NCI-H2227 treated with DMSO at 0.1 percent for 48 hours (cell line): ENCODE results near the gene HERPUD1.

Source experiments
- DNase-seq: peaks from one replicate; lab custom pipeline; 2025; lab: John Stamatoyannopoulos, UW

The HERPUD1 gene

DNA sequence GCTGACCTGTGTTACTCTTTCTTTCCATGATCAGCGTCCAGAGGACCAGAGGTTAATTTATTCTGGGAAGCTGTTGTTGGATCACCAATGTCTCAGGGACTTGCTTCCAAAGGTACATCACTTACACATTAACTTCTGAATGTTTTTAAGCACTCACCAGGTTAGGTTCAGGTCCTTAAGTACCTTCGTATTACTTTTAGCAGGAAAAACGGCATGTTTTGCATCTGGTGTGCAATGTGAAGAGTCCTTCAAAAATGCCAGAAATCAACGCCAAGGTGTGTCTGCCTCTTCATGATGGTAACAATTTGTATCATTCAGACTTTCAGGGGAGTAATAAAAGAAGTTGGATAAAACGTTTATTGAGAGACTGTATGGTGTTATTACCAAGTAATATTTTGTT, 3.3 kb downstream of the HERPUD1 start:
- no peak for DNase-seq

DNA sequence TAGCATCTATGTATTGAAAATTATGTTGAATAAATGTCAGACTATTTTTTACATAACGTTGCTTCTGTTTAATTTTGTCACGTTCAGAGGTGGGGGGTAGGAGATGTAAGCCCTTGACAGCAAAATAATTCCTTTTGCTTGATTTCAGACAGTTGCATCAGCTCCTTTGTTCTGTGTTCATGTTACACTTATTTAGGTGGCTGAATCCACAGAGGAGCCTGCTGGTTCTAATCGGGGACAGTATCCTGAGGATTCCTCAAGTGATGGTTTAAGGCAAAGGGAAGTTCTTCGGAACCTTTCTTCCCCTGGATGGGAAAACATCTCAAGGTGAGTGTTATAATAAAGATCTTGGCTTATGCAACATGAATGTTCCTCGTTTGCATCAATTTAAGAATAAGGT, 4.5 kb downstream of the HERPUD1 start:
- DNase-seq = no peak

DNA sequence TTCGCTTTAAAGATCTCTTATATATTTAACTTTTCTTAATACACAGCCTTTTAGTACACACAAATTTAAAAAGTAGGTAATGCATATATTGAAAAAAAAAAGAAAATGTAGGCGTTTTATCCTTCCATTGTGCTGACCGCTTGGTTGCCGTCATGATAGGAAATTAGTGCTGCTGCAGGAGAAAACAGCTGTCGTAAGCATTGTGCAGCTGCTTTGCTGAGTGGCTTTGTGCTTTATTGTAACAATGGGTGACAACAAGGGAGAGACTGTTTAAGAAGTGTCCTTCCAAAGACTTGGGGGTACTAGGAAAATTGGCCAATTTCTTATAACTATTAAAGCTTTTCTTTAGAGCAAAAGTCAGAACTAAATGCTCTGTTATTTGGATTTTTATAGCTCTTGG, 5.0 kb downstream of the HERPUD1 start:
- DNase-seq = no peak

DNA sequence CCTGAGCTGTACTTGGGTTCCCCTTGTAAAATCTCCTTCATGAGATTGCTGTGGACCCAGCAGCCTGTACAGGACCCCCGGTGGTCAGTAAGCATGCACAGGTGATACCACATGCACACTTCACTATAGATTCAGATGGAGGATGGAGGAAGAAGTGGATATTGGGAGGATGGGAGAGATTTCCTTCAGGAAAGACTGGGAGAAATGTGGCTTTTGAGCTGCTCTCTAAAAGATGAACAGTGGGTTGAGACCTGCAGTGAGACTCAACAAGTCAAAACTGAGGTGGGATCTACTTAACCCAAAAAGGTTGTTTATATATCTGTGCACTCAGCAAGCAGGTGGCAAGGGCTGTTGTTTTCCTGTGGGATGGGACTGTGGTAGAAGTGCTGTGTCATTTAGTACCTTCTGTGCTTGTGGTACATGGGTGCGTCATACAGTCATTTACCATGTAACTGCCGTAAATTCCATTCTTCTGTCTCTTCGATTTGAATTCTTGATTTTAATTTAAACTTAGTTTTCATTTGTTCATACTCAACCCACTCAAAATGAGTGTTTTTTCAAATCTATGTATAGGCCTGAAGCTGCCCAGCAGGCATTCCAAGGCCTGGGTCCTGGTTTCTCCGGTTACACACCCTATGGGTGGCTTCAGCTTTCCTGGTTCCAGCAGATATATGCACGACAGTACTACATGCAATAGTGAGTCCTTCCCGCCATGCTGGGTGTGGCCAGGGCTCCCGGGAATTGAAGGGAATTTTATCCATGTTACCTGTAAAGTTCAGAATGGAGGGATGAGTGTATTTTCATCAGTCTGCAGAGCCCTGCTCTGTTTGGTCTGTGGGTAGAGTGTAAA, 6.9 kb downstream of the HERPUD1 start:
- no peak for DNase-seq

DNA sequence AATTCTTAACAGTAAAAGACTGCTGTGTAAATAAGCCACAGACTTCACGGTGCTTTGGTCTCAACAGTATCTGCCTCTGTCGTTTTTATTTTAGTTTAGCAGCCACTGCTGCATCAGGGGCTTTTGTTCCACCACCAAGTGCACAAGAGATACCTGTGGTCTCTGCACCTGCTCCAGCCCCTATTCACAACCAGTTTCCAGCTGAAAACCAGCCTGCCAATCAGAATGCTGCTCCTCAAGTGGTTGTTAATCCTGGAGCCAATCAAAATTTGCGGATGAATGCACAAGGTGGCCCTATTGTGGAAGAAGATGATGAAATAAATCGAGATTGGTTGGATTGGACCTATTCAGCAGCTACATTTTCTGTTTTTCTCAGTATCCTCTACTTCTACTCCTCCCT, 7.9 kb downstream of the HERPUD1 start:
- DNase-seq = no peak

DNA sequence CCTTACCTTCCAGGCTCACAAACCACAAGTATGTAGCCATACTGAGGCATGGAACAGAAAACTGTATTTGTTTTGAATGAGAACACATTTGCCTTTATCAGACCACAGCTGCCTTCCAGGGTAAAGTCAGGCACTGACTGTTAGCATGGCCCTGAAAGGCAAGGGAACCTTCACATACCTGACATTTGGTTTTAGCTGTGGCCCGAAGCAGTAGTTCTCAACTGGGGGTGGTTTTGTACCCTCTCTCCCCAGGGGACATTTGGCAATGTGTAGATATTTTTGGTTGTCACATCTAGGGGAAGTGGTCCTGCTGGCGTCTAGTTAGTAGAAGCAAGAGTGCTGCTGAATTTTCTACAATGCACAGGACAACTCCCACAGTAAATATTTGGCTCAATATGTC, 9.2 kb downstream of the HERPUD1 start:
- DNase-seq = no peak

DNA sequence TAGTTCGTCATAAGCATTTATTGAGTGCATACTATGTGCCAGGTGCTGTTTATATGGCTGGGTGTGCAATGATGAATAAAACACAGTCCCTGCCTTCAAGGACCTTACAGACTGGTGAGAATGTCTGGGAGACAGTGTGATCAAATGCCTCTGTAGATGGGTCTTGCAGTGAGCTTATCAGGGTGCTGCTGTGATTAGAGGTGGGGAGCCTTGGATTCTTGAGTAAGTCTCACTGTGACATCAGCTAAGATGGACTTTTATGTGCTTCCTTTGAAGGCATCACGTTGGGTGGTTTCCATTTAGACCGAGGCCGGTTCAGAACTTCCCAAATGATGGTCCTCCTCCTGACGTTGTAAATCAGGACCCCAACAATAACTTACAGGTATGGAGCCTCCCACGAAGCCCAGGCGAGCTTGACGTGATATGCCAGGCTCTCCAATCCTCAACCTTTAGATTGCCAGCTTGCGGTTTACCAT, 10.0 kb downstream of the HERPUD1 start:
- DNase-seq = no peak

DNA sequence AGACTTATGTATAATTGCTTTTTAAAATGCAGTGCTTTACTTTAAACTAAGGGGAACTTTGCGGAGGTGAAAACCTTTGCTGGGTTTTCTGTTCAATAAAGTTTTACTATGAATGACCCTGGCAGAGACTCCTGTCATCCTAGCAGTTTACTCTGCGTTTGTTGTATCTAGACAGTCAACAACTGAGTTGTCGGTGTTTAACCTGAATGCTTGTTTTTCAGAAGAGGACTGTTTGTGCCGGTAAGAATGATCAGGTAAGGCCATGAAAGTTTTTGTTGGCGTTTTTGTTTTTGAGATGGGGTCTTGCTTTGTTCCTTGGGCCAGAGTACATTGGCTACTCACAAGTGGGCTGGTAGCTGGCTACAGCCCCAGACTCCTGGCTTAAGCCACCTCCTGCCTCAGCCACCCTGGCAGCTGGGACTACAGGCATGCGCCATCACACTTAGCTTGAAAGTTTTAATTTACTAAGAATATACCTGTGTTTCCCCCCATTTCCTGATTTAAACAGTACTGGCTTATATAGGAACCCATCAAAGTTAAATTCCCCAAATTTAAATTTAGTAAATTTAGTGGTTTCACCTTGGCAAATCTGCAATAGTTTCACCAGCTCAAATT, 11.9 kb downstream of the HERPUD1 start:
- DNase-seq = no peak

DNA sequence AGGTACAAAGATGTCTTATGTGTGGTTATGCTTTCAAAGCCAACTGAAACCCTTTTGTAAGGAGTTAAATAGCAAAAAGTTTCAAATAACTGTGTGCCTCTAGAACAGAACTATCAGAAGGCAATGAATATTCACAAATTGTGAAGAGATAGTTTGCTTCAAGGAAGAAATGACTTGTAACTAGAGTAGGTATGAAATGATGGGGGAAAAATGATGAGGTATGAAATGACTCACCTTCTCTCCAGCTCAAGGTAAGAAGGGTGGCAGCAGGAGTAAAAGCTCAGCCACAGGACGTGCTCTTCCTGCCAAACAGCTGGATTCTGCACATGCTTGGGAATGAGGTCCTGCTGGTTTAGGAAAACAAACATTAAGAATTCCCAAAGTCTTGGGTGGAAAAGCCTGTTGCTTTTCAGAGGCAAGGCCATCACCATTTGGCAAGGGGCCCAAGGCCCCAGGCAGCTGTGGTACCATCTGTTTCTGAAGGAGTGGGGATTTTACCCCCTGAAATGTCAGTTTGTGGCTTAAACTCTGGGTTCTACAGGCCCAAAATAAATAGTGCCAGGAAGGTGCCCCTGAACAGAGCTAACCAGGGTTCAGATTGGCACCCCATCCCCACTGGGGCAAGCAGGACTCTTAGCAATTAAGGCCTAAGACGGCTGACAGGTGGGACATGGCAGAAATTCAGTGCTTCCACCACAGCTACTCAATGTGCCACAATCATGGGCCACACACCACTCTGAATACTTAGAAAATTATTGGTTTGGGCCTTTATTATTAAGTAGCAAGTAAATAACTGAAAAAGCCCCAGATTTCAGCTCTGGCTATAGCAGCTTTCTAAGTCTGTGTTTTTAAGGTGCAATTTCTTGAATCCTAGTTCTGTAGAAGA, 13.3 kb downstream of the HERPUD1 start:
- no peak for DNase-seq

DNA sequence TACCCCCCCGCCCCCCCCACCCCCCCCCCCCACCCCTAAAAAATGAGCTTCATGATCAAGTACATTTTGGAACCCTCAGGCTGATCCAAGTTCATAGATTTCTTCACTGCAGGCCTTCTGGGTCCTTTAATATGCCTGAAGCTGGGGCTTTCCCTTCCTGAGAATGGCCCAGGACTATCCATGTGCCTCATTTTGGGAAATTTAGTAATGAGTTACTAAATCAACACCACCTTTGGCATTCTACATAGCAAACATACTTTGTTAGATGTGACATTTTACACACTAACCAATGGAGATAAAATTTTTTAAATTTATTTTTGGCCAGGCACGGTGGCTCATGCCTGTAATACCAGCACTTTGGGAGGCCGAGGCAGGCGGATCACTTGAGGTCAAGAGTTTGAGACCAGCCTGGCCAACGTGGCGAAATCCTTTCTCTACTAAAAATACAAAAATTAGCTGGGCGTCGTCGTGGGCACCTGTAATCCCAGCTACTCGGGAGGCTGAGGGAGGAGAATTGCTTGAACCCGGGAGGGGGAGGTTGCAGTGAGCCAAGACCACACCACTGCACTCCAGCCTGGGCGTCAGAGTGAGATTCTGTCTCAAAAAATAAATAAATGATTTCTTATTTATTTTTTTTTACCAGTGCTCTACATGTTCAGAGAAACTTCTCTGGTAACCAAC, 14.0 kb downstream of the HERPUD1 start:
- DNase-seq = no peak

DNA sequence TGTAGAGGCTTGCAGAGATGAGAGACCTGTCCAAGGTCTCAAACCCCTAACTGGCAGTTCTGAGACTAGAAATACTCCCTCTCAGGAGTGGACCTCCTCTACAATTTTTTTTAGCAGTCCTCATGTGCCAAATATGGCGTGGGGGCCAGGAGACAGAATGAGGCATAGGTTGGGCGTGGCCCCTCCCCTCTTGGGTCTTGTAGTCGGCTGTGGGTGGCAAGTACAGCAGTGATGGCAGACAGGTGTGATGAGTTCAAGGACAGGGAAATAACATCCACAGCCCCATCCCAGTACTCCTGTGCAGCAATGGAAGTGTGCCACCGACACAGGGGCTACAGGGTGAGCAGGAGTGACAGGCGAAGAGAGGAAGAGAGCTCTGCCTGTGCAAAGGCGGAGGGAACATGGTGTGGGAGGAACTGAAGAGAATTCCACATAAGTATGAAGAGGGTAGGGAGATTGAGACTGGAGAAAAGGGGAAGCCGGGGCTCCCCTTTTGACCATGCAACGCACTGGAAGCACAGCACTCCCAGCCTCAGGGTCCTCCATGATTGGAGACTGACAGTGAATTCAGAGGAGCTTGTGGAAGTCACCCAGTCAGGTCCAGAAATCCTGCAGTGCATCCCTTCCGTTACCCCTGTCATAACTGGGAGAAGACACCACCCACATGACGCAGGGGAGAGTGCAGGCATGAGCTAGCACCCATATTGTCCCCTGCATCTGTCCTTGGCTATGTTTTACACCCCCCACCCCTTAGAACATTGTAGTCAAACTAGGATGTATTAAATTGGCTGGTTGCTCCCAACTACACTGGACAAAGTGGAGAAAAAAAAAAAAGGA, 15.0 kb downstream of the HERPUD1 start:
- no peak for DNase-seq

DNA sequence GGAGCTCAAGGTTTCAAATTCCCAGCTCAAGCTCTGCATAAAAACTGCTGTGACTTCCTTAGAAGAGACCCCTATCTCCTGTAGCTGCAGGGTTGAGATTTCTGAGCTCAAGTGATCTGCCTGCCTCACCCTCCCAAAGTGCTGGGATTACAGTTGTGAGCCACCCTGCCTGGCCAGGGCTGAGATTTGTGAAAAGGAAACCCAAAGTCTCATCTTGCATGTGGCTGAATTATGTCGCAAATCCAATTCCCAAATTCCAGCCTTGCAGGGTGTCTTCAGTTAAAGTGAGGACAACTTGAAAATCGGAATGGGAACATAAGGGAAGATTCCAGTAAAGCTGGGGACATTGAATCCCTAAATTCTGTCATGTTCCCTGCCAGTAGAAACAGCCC, 15.7 kb downstream of the HERPUD1 start:
- no peak for DNase-seq

DNA sequence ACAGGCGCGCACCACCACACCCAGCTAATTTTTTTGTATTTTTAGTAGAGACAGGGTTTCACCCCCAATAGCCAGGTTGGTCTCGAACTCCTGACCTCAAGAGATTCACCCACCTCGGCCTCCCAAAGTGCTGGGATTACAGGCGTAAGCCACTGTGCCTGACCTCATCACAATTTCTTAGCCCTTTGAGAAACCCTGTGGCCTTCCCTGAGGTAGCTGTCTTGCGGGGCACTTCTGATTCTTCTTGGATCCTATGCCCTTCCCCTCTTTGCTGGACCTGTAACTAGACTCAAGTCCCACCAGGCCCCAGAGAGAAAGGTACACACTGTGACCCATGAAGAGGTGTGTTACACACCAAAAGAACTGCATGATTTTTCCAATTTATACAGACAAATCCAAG, 16.3 kb downstream of the HERPUD1 start:
- no peak for DNase-seq

DNA sequence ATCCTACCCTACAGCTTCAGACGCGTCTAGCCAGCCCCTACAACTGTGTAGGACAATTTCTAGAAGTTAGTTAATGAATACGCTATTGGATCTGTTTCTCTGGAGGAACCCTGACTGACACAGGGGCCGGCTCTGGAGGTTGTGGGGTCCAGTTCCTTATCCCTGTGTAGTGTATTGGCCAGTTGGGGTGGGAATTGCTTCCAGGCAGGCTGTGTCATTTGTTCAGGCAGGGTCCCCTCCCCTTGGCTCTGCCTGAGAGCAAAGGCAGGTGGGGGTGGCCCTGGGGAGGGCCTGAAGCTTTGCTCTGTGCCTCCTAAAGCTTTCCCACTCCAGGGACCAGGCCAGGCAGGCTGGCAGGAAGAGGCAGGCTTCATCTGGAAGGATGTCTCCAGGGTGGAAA, 18.1 kb downstream of the HERPUD1 start:
- DNase-seq = no peak

DNA sequence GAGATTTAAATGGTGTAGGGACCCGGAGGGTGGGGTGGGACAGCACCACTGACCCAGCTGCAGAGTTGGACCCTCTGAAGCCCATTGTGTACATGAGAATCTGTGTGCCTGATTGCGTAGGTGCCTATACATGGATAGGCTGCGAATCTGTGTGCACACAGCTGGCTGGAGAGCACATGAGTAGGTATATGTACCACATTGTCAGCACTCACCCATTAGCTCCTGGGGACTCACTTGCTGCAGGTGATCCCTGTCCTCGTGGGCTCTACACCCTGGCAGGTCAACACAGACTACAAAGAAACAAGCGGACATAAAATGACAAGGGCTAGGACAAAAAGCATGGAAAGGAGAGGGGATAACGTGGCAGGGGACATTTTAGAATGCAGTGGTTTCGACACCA, 18.5 kb downstream of the HERPUD1 start:
- DNase-seq = no peak

DNA sequence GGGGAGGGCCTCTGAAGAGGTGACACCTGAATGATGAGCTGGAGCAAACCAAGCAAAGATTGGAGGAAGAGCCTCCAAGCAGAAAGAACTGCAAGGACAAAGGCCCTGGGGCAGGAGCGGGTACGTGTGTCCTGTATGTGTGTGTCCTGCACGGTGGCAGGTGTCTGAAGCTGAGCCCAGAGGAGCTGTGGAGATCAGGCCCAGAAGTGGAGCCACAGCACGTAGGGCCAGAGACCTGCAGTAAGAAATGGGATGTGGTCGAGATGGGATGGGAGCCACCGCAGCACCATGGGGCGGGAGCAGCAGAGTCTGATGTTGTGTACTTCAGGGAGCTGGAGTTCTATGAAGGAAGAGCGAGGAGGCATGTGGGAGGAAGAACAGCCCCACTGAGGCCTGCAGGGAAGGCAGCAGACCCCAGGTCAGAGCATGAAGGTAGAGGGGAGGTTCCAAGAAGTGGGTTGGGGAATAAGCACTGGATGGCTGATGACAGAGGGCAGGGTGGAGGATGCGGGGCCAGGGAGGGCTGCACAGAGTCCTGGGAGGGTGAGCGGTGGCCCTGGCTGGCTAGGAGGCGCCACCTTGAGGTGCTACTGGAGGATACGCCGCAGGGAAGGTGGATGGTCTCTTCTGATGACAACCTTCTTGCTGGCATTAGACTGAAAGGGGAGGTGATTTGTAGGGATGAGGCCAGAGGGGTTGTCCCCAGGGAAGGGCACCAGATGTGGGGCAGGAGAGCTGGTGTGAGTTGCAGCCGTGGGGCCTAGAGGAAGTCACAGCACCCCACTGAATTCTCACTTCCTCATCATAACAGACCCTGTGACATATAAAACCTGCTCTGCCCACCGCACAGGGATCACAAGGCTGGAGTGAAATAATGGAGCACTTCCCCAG, 19.2 kb downstream of the HERPUD1 start:
- no peak for DNase-seq

DNA sequence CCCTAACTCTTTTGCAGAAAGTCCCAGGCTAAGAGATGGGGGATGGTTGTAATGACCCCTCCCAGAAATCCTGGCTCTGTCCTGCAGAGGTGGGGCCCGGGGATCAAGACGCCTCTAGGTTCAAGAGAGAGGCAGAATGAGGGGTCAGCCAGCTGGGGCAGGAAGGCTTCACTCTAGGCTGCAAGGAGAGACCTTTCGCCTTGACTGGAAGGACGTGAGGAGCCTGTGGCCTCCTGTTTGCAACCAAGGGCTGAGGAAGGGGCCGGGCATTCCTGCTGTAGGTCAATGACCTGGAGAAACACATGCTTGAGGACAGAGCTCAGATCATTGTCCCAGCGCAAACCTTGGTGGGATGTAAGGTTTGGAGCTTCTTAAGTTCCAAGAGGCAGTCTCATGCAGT, 21.1 kb downstream of the HERPUD1 start:
- DNase-seq = no peak

DNA sequence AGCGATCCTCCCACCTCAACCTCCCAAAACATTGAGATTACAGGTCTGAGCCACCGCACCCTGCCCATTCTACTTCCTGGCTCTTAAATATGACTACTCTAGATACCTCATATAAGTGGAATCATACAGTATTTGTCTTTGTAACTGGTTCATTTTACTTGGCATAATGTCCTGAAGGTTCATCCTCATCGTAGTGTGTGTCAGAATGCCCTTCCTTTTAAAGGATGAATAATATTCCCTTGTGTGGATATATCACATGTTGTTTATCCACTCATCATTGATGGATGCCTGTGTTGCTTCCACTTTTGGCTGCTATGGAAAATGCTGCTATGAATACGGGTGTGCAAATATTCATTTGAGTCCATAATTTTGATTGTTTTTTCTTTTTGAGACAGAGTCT, 24.1 kb downstream of the HERPUD1 start:
- DNase-seq = no peak

DNA sequence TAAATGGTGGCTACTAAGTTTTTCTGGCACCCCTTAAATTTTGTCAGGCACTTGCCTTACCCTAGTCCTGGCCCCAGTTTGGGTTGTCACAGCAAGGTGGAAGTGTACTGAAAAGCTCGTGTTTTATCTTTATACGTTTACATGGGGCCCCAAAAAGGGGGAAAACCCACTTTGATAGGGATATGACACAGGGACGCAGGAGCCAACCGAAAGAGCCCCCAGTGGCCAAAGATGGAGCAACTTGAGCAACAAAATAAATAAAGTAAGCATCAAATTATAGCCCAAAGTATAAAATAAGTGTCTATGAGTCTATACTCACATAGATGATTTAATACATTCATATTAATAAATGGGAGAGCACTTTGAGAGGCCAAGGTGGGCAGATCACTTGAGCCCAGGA, 24.8 kb downstream of the HERPUD1 start:
- DNase-seq = no peak

DNA sequence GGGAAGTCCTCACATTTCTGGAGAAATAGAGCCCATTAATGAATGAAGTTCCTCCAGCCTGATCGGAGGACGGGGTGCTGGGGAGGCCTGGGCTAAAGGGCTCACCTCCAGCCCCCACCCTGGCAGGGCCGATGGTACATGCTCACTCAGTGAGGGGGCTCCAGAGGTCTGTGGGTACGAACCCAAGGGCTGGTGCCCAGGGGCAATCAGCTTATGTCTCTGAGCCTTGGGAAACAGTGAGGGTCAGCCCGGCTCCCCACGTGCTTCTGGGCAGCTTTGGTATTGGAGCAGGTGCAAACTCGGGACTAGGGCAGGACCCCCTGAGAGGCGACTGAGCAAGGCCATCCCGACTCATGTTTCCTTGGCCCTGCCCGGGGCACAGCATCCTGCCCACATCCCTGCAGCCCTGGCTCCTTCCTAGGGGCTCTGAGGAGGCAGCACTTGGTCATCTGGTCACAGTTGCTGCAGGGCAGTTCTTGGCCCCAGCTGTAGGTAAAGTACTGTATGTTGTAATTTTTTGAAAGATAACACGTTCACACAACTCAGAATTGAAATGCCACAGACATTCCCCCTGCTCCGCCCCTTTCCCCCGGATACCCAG, 28.8 kb downstream of the HERPUD1 start:
- DNase-seq = no peak
